GM12875 (cell line): ENCODE results near the gene C2CD2.

Source experiments
- H3K4me3 ChIP-seq: one replicate; pipeline ENCODE4 v1.5.1; 2011; ENCODE audit warnings: low read depth, low read length, control low read depth
- CTCF ChIP-seq: IDR thresholded peaks from 2 replicates; pipeline ENCODE4 v1.5.1; 2011; ENCODE audit warnings: low read depth, mild to moderate bottlenecking, control low read depth, inconsistent platforms, low read length, moderate library complexity, borderline replicate concordance; ENCODE audit not compliant: insufficient read depth

Gene C2CD2

DNA sequence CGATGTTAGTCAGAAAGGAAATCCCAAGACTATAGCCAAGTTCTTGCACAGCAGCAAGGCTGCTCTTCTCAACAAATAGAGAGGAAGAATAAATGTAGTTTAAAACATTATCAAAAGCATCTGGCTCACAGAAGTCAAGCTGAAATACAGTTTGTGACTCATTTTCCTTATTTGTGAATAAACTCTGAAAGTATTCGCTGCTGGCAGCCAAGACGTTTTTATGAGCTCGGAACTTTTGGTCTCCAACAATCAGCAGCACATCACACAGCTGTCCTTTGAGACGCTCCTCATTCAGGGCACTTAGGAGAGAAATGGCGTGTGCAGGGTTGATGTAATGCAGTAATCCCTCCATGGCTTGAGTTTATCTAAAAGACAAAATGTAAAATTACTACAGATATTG is 39.9 kb upstream of the C2CD2 start:
- TF ChIP-seq CTCF: no peak
- no peak overlapping the region for H3K4me3 ChIP-seq

DNA sequence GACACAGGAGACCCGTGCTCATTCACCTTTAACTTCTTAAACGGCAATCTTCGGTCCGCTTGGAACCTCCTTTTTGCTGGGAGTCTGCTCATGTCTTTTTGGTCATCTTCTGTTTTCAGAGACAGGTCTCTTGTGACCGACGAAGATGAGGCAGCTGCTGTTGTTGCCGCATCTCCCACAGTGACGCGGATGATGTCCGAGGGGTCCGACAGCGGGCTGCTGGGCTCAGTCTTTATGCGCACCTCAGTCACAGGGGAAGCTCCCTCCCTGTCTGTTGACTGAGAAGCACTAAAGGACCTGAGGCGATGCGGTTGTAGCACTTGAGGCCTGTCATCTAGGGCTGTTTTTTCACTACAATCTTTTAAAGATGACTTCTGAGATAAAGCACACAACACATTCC is 38.8 kb upstream of the C2CD2 start:
- no peak overlapping the region for H3K4me3 ChIP-seq
- TF ChIP-seq CTCF: no peak

DNA sequence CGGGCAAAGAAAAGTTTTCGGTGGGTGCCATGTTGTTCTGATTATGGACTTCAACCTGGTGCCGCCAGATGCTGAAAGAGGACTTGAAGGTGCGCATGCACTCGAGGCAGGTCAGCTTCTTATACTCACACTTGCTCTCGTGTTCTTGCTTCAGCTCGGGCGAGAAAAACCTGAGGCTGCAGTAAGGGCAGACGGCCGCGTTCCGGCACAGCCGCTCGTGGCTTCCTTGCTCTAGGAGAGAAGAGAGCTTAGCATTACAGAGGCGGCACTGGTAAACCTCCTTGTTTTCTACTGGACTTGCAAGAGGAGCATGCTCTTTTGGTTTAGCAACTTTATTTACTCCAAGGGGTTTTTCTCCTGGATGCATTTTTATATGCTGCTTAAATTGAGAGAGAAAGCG is 37.8 kb upstream of the C2CD2 start:
- no peak overlapping the region for H3K4me3 ChIP-seq
- TF ChIP-seq CTCF: no peak

- no peak for TF ChIP-seq CTCF
- no peak overlapping the region for H3K4me3 ChIP-seq
These were observed 35.9 kb upstream of the C2CD2 start for GRCh38 chr21:41989698-41990097.

- no peak for TF ChIP-seq CTCF
- no peak overlapping the region for H3K4me3 ChIP-seq
These were observed 33.5 kb upstream of the C2CD2 start for GRCh38 chr21:41987310-41987709.

- no peak overlapping the region for H3K4me3 ChIP-seq
These were observed 32.0 kb upstream of the C2CD2 start for GRCh38 chr21:41985662-41986416.

DNA sequence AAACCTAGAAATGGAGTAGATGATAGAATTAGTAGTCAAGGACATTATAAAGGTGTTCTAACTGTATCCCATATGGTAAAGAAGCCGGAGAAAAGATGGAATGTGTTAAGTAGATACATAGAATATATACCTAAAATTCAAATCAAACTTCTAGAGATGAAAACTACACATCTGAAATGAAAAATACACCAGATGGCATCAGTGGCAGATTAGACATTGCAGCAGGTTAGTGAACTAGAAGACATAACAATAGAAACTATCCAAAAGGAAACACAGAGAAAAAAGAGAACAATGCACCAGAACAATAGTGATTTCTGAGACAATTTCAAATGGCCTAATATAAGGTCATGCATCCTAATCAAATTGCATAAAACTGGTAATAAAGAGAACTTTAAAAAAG is 29.4 kb upstream of the C2CD2 start:
- no peak overlapping the region for H3K4me3 ChIP-seq
- TF ChIP-seq CTCF: no peak

More at GRCh38 chr21:41985662-41986416, 32.0 kb upstream of the C2CD2 start:
- TF ChIP-seq CTCF: no peak
